B cell (primary cell): ENCODE measurements around the gene KIAA1217. TPM values are rescaled to one million over a fixed set of nuclear protein-coding genes. Genes with fewer than 3 reads are reported as not detected.

Source experiments
- ATAC-seq: fragments of 200-7000 bp; cut with Tn5 transposase; one replicate; pipeline ENCODE4 v1.10.0; 2021; ENCODE audit warnings: low read depth, mild to moderate bottlenecking, moderate number of reproducible peaks, moderate library complexity
- CTCF ChIA-PET: fragments of 350-600 bp; sonication (Branson Sonifier 250); formaldehyde crosslinking; loops from one replicate; lab custom pipeline; 2021; ENCODE audit warnings: antibody characterized with exemption, inconsistent platforms; lab: Charles Lee
- POLR2A ChIA-PET: fragments of 350-600 bp; sonication (Branson Sonifier 250); formaldehyde crosslinking; loops from one replicate; lab custom pipeline; 2021; ENCODE audit warnings: antibody characterized with exemption; lab: Charles Lee
- DNase-seq: peaks from one replicate; pipeline ENCODE4 v3.0.0; 2013
- H2AFZ ChIP-seq: 2 replicates; pipeline ENCODE4 v1.6.1; 2012; ENCODE audit warnings: mild to moderate bottlenecking, low read depth, low read length; ENCODE audit not compliant: insufficient read depth, poor library complexity, severe bottlenecking
- H3K27ac ChIP-seq, 2 donors: 1 replicate in 1 of 2; 2 replicates in 1 of 2; pipeline ENCODE4 v1.5.1; 2012 to 2013; ENCODE audit warnings: low read length in 2 of 2, mild to moderate bottlenecking in 2 of 2, moderate library complexity in 1 of 2
- H3K27me3 ChIP-seq, 4 experiments: fragments of 200-600 bp in 1 of 4; sonication (generic) in 1 of 4; replicated peaks in 1 of 4; 1 replicate in 2 of 4; 2 replicates in 2 of 4; pipeline versions ENCODE4 v1.6.1 to v1.7.0; 2013 to 2016; ENCODE audit warnings: low read length in 3 of 4, mild to moderate bottlenecking in 2 of 4, mixed read lengths in 1 of 4, moderate library complexity in 1 of 4; ENCODE audit not compliant: insufficient read depth in 4 of 4, control insufficient read depth in 3 of 4; ENCODE audit errors: control extremely low read depth in 1 of 4
- H3K36me3 ChIP-seq, 2 experiments: replicated peaks in 1 of 2; 1 replicate in 1 of 2; 2 replicates in 1 of 2; pipeline versions ENCODE4 v1.6.1 to v1.7.1; 2013; ENCODE audit warnings: low read length in 1 of 2; ENCODE audit not compliant: insufficient read depth in 2 of 2, control insufficient read depth in 1 of 2; ENCODE audit errors: control extremely low read depth in 1 of 2, extremely low read depth in 1 of 2
- H3K4me1 ChIP-seq, 2 donors: fragments of 200-600 bp in 1 of 2; sonication (generic) in 1 of 2; 1 replicate in 1 of 2; 2 replicates in 1 of 2; pipeline versions ENCODE4 v1.5.1 to v1.6.1; 2013 to 2017; ENCODE audit warnings: low read length in 2 of 2; ENCODE audit not compliant: control insufficient read depth in 2 of 2, insufficient read depth in 2 of 2
- H3K4me2 ChIP-seq: replicated peaks from 2 replicates; pipeline ENCODE3; 2012; ENCODE audit warnings: mild to moderate bottlenecking, low read depth, low read length; ENCODE audit not compliant: poor library complexity, severe bottlenecking
- H3K4me3 ChIP-seq, 5 experiments: fragments of 200-600 bp in 1 of 5; sonication (generic) in 1 of 5; 1 replicate in 3 of 5; 2 replicates in 2 of 5; pipeline versions ENCODE4 v1.5.1 to v1.7.0; 2011 to 2016; ENCODE audit warnings: low read length in 4 of 5, mild to moderate bottlenecking in 4 of 5, low read depth in 2 of 5, control low read depth in 1 of 5, moderate library complexity in 1 of 5; ENCODE audit not compliant: insufficient read depth in 1 of 5; ENCODE audit errors: control extremely low read depth in 1 of 5, extremely low read depth in 1 of 5
- H3K79me2 ChIP-seq: fragments of 200-600 bp; sonication (generic); one replicate; pipeline ENCODE4 v1.6.0; 2016; ENCODE audit warnings: low read length; ENCODE audit not compliant: control insufficient read depth, insufficient read depth
- H3K9ac ChIP-seq: fragments of 200-600 bp; sonication (generic); 2 replicates; pipeline ENCODE4 v1.6.1; 2017; ENCODE audit warnings: mild to moderate bottlenecking, low read length, moderate library complexity
- H3K9me3 ChIP-seq, 3 donors: one replicate each; pipeline versions ENCODE4 v1.6.1 to v1.7.1; 2013; ENCODE audit warnings: low read length in 2 of 3; ENCODE audit not compliant: control insufficient read depth in 2 of 3, insufficient read depth in 1 of 3; ENCODE audit errors: control extremely low read depth in 1 of 3
- H4K20me1 ChIP-seq: 2 replicates; pipeline ENCODE4 v1.6.0; 2012; ENCODE audit warnings: mild to moderate bottlenecking, low read length; ENCODE audit not compliant: insufficient read depth, control insufficient read depth, poor library complexity, severe bottlenecking
- H3K27ac Mint-ChIP-seq: one replicate; pipeline ENCODE4 v1.8.0; 2021; ENCODE audit warnings: mixed read lengths
- H3K27me3 Mint-ChIP-seq: one replicate; pipeline ENCODE4 v1.8.0; 2021; ENCODE audit warnings: mixed read lengths
- H3K4me1 Mint-ChIP-seq: one replicate; pipeline ENCODE4 v1.8.0; 2021; ENCODE audit warnings: mixed read lengths
- H3K4me3 Mint-ChIP-seq: one replicate; pipeline ENCODE4 v1.8.0; 2021; ENCODE audit warnings: mixed read lengths
- H3K9me3 Mint-ChIP-seq: one replicate; pipeline ENCODE4 v1.8.0; 2022; ENCODE audit warnings: mixed read lengths; ENCODE audit not compliant: insufficient read depth
- EZH2 ChIP-seq: IDR thresholded peaks from 2 replicates; pipeline ENCODE4 v1.6.1; 2012; ENCODE audit warnings: borderline replicate concordance, low read depth, mild to moderate bottlenecking, moderate library complexity, low read length; ENCODE audit not compliant: insufficient read depth, poor library complexity, severe bottlenecking
- WGBS: methylation state at CpG from one replicate; pipeline ENCODE4 v1.1.5; 2013; ENCODE audit warnings: missing lambda C conversion rate; ENCODE audit not compliant: insufficient coverage; 5-methylcytosine and 5-hydroxymethylcytosine counted together
- intact Hi-C: fragments of 100-400 bp; cut with micrococcal nuclease; formaldehyde crosslinking; loops from one replicate; pipeline ENCODE4 v1.10.0; 2022
- polyA plus RNA-seq: library from polyadenylated mRNA; depleted of rRNA; stranded (reverse); fragments of >200 nt; gene quantifications from 2 replicates; pipeline ENCODE4 v1.2.3, GENCODE V29; 2012
- total RNA-seq, 2 donors: library from RNA; stranded (reverse); fragments of 120-200 nt in 1 of 2; gene quantifications; 1 replicate in 1 of 2; 2 replicates in 1 of 2; pipeline versions ENCODE4 v1.2.3 to v1.2.4, GENCODE V29; 2013 to 2022
- TF ChIP-seq, protein P1 (sequence below): fragments of 200-600 bp; IDR thresholded peaks from one replicate; pipeline ENCODE4 v1.8.0; 2022; ENCODE audit warnings: antibody characterized with exemption, mild to moderate bottlenecking

KIAA1217 gene
- total and polyA plus RNA-seq, 2 donors (not counting 1 experiment from before 2014, with no cell fraction given) = 0.67 TPM; not detected in 1

DNA sequence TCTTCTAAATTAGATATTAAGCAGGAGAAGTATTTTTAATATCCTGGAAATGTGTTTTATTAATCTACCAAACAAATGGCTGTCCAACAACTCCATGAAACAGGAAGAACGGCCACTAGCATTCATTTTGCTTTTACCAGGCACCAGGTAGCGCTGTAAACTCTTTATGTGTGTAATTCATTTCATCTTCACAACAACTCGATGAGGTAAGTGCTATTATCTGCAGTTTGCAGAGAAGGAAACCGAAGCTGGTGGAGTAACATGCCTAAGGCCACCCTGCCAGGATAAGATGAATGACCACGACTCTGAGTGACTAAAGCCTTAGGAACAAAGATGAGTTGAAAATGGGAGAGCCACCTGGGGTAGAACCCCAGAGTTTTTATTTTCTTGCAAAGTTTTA is 101.2 kb downstream of the KIAA1217 start:
- Histone ChIP-seq H2AFZ (no peak overlapping the region), H3K4me1 (no peaks in the 10 kb centered on the region), H3K79me2 (no peaks in the 10 kb centered on the region), H3K36me3 (no peaks in the 10 kb centered on the region), H3K9me3 (no peaks in the 10 kb centered on the region), H3K27ac (no peak overlapping the region), H4K20me1 (no peaks in the 10 kb centered on the region), H3K4me3 (no peak overlapping the region), H3K4me2 (no peak overlapping the region), H3K27me3 (no peaks in the 10 kb centered on the region), H3K9ac (no peak overlapping the region)
- Mint-ChIP-seq H3K9me3 (no peaks in the 10 kb centered on the region), H3K27me3 (no peaks in the 10 kb centered on the region), H3K4me1 (no peaks in the 10 kb centered on the region), H3K4me3 (no peak overlapping the region), H3K27ac (no peak overlapping the region)
- 50% methylated on average over 1 of the region's 5 CpGs for WGBS
- CTCF ChIA-PET = no interaction called here
- no peak for ATAC-seq
- DNase-seq = no peak
- POLR2A ChIA-PET = no interaction called here
- TF ChIP-seq, protein P1, sequence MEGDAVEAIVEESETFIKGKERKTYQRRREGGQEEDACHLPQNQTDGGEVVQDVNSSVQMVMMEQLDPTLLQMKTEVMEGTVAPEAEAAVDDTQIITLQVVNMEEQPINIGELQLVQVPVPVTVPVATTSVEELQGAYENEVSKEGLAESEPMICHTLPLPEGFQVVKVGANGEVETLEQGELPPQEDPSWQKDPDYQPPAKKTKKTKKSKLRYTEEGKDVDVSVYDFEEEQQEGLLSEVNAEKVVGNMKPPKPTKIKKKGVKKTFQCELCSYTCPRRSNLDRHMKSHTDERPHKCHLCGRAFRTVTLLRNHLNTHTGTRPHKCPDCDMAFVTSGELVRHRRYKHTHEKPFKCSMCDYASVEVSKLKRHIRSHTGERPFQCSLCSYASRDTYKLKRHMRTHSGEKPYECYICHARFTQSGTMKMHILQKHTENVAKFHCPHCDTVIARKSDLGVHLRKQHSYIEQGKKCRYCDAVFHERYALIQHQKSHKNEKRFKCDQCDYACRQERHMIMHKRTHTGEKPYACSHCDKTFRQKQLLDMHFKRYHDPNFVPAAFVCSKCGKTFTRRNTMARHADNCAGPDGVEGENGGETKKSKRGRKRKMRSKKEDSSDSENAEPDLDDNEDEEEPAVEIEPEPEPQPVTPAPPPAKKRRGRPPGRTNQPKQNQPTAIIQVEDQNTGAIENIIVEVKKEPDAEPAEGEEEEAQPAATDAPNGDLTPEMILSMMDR = no peak
- TF ChIP-seq EZH2 = no peak
- intact Hi-C loops = no loop called here

DNA sequence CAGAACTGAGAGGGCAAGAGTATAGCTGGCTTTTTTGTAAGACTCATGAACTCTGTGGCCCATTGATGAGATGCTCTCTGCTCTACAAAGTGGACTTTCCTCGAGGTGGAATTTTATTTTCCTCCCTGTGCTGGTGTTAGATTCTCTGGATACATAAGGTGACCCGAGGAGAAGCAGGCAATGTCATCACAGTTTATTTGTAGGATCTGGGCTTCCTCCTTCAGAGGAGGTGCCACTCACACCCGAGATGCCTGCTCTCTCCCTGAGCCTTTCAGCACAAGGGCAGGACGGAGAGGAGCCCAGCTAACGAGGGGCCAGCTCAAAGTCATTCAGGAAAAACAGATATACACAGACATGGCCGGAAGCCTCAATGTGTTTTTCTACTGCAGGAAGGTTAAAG is 103.0 kb downstream of the KIAA1217 start:
- Mint-ChIP-seq H3K9me3 (no peaks in the 10 kb centered on the region), H3K27ac (no peak overlapping the region), H3K4me3 (no peak overlapping the region), H3K4me1 (no peaks in the 10 kb centered on the region), H3K27me3 (no peaks in the 10 kb centered on the region)
- Histone ChIP-seq H3K27me3 (no peaks in the 10 kb centered on the region), H3K36me3 (no peaks in the 10 kb centered on the region), H3K9ac (no peak overlapping the region), H3K27ac (no peak overlapping the region), H3K4me1 (no peaks in the 10 kb centered on the region), H3K4me2 (no peak overlapping the region), H4K20me1 (no peaks in the 10 kb centered on the region), H2AFZ (no peak overlapping the region), H3K9me3 (peaks cover 0 to 3% (median 0%) of the 10 kb centered on the region in 3 donors), H3K79me2 (no peaks in the 10 kb centered on the region), H3K4me3 (no peak overlapping the region)
- intact Hi-C loops = no loop called here
- DNase-seq (no peak), ATAC-seq (no peak)
- ChIA-PET CTCF (no interaction called here), POLR2A (no interaction called here)
- WGBS = 68% methylated on average over 4 of the region's 6 CpGs
- TF ChIP-seq EZH2 = no peak
- TF ChIP-seq, protein P1 = no peak
